ENCODE data around the gene PALD1.
A peak's percentile ranks its signal among the peaks of the same experiment; 100 is the strongest.
"Not testable (repeated sequence)": the region's sequence is repeated elsewhere in the genome, so short reads cannot be mapped to it uniquely, and the experiment has no call there.

Gene PALD1

GRCh38 chr10:70575874-70576802, 97.6 kb downstream of the PALD1 start:
- no peak for DNase-seq

GRCh38 chr10:70576803-70577517, 98.4 kb downstream of the PALD1 start:
- DNase-seq: no peak

- DNase-seq: no peak
Measured at GRCh38 chr10:70578371-70578947, 99.9 kb downstream of the PALD1 start.

- DNase-seq: no peak
Measured at GRCh38 chr10:70579234-70580002, 100.9 kb downstream of the PALD1 start.

GRCh38 chr10:70581176-70581575, 102.6 kb downstream of the PALD1 start:
- DNase-seq: not testable (repeated sequence)

GRCh38 chr10:70582793-70583668, 104.5 kb downstream of the PALD1 start:
- peak; percentile 68 for DNase-seq

- peak; percentile 37 for DNase-seq
Measured at GRCh38 chr10:70583669-70584037, 105.1 kb downstream of the PALD1 start.

- DNase-seq: no peak
Measured at GRCh38 chr10:70584366-70584765, 105.8 kb downstream of the PALD1 start.

- peak; percentile 96 for DNase-seq
Measured at GRCh38 chr10:70584909-70585544, 106.5 kb downstream of the PALD1 start.

GRCh38 chr10:70585578-70586169, 107.1 kb downstream of the PALD1 start:
- no peak for DNase-seq

- peak; percentile 42 for DNase-seq
Measured at GRCh38 chr10:70586348-70586930, 107.9 kb downstream of the PALD1 start.

- DNase-seq: no peak
Measured at GRCh38 chr10:70587045-70587658, 108.6 kb downstream of the PALD1 start.

- DNase-seq: no peak
Measured at GRCh38 chr10:70588255-70588654, 109.7 kb downstream of the PALD1 start.

GRCh38 chr10:70588859-70589570, 110.4 kb downstream of the PALD1 start:
- no peak for DNase-seq

- peak; percentile 89 for DNase-seq
Measured at GRCh38 chr10:70589762-70590654, 111.4 kb downstream of the PALD1 start.

GRCh38 chr10:70590655-70591416, 112.3 kb downstream of the PALD1 start:
- peak; percentile 24 for DNase-seq

GRCh38 chr10:70592186-70592735, 113.7 kb downstream of the PALD1 start:
- DNase-seq: no peak
